ENCODE results near the gene ABCA9.

DNA sequence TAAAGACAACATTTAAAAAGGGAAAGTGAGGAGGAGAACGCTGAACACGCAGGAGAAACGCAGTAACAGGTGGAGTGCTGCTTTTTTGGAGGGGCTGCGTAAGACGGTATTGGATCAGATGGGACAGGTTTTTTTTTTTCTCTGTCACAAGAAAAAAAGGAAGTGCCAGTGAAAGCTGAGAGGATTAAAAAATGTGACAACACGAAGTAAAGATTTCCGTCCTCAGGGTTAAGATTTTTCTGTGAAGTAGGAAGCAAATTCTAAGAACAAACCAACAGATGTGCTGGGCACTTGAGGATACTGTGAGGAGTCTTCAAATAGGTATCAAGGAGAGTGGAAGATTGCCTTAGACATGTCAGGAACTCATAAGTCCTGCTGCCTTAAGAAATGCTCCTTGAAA is 5.8 kb upstream of the ABCA9 start:
- TF ChIP-seq CTCF (IDR thresholded peaks at IDR 0.05) (no peak), SIN3A (IDR thresholded peaks at IDR 0.05; ENCODE audit: borderline replicate concordance, insufficient read depth, low read depth, low read length) (no peak)
